KBM-7 (cell line): ENCODE data around the gene FILIP1.
A peak's percentile ranks its signal among the peaks of the same experiment; 100 is the strongest.

Experiments used
- DNase-seq: peaks from one replicate; pipeline ENCODE4 v3.0.0-alpha.2; 2015
- in situ Hi-C: fragments of 300-500 bp; cut with MboI; formaldehyde crosslinking; loops from 2 replicates; pipeline ENCODE4 v1.14.3; 2020; ENCODE audit warnings: low sequenced_read_pairs, low pct_unique_long_range_greater_than_20kb, mixed read lengths

FILIP1 gene

GRCh38 chr6:75291331-75291730 is 202.3 kb downstream of the FILIP1 start:
- DNase-seq: no peak
- in situ Hi-C loops: no loop called here

- no peak for DNase-seq
- in situ Hi-C loops: no loop called here
Measured at GRCh38 chr6:75290136-75290945, 203.3 kb downstream of the FILIP1 start.

- no peak for DNase-seq
- in situ Hi-C loops: no loop called here
Measured at GRCh38 chr6:75288023-75288422, 205.6 kb downstream of the FILIP1 start.

- in situ Hi-C loops: no loop called here
- DNase-seq: no peak
Measured at GRCh38 chr6:75287424-75287823, 206.2 kb downstream of the FILIP1 start.

- no peak for DNase-seq
- in situ Hi-C loops: no loop called here
Measured at GRCh38 chr6:75286955-75287354, 206.6 kb downstream of the FILIP1 start.

- no peak for DNase-seq
- in situ Hi-C loops: no loop called here
Measured at GRCh38 chr6:75285283-75285639, 208.3 kb downstream of the FILIP1 start.

GRCh38 chr6:75284632-75285282 is 208.8 kb downstream of the FILIP1 start, which contains the start of gene TMEM30A:
TSS of gene TMEM30A (minus strand) at chr6:75284792. CDS start at chr6:75284638, 154 bp downstream.
- in situ Hi-C loops: no loop called here
- peak; percentile 100 for DNase-seq

- in situ Hi-C loops: no loop called here
- DNase-seq: no peak
Measured at GRCh38 chr6:75283907-75284631, 209.5 kb downstream of the FILIP1 start.

- in situ Hi-C loops: no loop called here
- DNase-seq: no peak
Measured at GRCh38 chr6:75282706-75283105, 210.9 kb downstream of the FILIP1 start.

GRCh38 chr6:75281653-75282052 is 211.9 kb downstream of the FILIP1 start:
- no peak for DNase-seq

GRCh38 chr6:75280131-75280855 is 213.3 kb downstream of the FILIP1 start:
- in situ Hi-C loops: no loop called here
- DNase-seq: no peak

More at GRCh38 chr6:75281653-75282052, 211.9 kb downstream of the FILIP1 start:
- in situ Hi-C loops: no loop called here

- in situ Hi-C loops: no loop called here
- DNase-seq: peak; percentile 48
Measured at GRCh38 chr6:75279418-75279817, 214.2 kb downstream of the FILIP1 start.

- DNase-seq: no peak
- in situ Hi-C loops: no loop called here
Measured at GRCh38 chr6:75278474-75279077, 215.0 kb downstream of the FILIP1 start.

GRCh38 chr6:75275067-75275466 is 218.5 kb downstream of the FILIP1 start:
- DNase-seq: no peak
- in situ Hi-C loops: no loop called here

GRCh38 chr6:75273009-75273408 is 220.6 kb downstream of the FILIP1 start:
- DNase-seq: peak; percentile 40

GRCh38 chr6:75272145-75272840 is 221.3 kb downstream of the FILIP1 start:
- in situ Hi-C loops: no loop called here
- peak; percentile 61 for DNase-seq

More at GRCh38 chr6:75273009-75273408, 220.6 kb downstream of the FILIP1 start:
- in situ Hi-C loops: no loop called here

- no peak for DNase-seq
- in situ Hi-C loops: no loop called here
Measured at GRCh38 chr6:75268988-75269354, 224.6 kb downstream of the FILIP1 start.
